Posterior vena cava (tissue), 2 donors: Measurements from ENCODE around the gene POP4. TPM values are rescaled to one million over a fixed set of nuclear protein-coding genes. Genes with fewer than 3 reads are reported as not detected.

Experiments
- total RNA-seq, 2 donors: library from RNA; stranded (reverse); fragmentation: NEBNext Ultra II Directional; extraction: Animal tissue kit (Norgen Biotek cat#: 25700); gene quantifications; one replicate each; pipeline ENCODE4 v1.2.1, GENCODE V29; 2021
- donor health status: DM: yes; HTN: yes; CAD: no.
- donor health status: DM: yes; HTN: yes; CAD: no.

Gene POP4
- total RNA-seq, 2 donors from 2014 or later, result 41.4 to 49.1 TPM

Other genes starting within 250 kb of the POP4 start
- not detected for gene VSTM2B, start 80.3 kb upstream of the POP4 start, total RNA-seq
- 10 to 100 TPM; 20.7 to 21.0 TPM for gene PLEKHF1, start 59.2 kb downstream of the POP4 start, total RNA-seq
- gene C19orf12, start 109.0 kb downstream of the POP4 start, total RNA-seq, result 10 to 100 TPM; 26.7 to 29.8 TPM
- gene CCNE1, start 205.7 kb downstream of the POP4 start, total RNA-seq, result 1 to 10 TPM in 1 of 2 donors, under 1 TPM in 1; 0.71 to 1.0 TPM